SK-N-SH (cell line): ENCODE results near the gene WDFY2. TPM values are rescaled to one million over a fixed set of nuclear protein-coding genes. Genes with fewer than 3 reads are reported as not detected.

ENCODE experiments used
- CTCF ChIA-PET: fragments of 300-600, 350-600 bp; formaldehyde crosslinking; extraction: SDS; loops from one replicate; lab custom pipeline; 2021; lab: Yijun Ruan, JAX
- POLR2A ChIA-PET: fragments of 350-600 bp; sonication (Branson Sonifier 250); formaldehyde crosslinking; extraction: SDS; loops from one replicate; lab custom pipeline; 2020; ENCODE audit warnings: antibody characterized with exemption, inconsistent platforms; lab: Yijun Ruan, JAX
- DNase-seq: peaks from one replicate; pipeline ENCODE4 v3.0.0; 2012
- H2AFZ ChIP-seq: fragments of 200-600 bp; sonication (generic); 2 replicates; pipeline ENCODE4 v1.8.1; 2016; ENCODE audit warnings: antibody characterized with exemption, mild to moderate bottlenecking, low read depth
- H3F3A ChIP-seq: fragments of 200-600 bp; sonication (generic); replicated peaks from 2 replicates; pipeline ENCODE3; 2016; ENCODE audit warnings: antibody characterized with exemption, mild to moderate bottlenecking; ENCODE audit not compliant: insufficient read depth
- H3K27ac ChIP-seq, 2 experiments: fragments of 200-500 bp in 1 of 2; fragments of 200-600 bp in 1 of 2; sonication (Bioruptor generic) in 1 of 2; sonication (generic), shearing (Covaris generic) in 1 of 2; 2 replicates each; pipeline versions ENCODE4 v1.5.1 to v1.6.1; 2014 to 2016; ENCODE audit warnings: low read depth in 2 of 2, inconsistent platforms in 1 of 2, low read length in 1 of 2, mild to moderate bottlenecking in 1 of 2, mixed read lengths in 1 of 2
- H3K27me3 ChIP-seq: fragments of 200-600 bp; sonication (generic), shearing (Covaris generic); 2 replicates; pipeline ENCODE4 v1.6.1; 2016; ENCODE audit warnings: mixed run types; ENCODE audit not compliant: insufficient read depth
- H3K36me3 ChIP-seq, 2 experiments: fragments of 200-500 bp in 1 of 2; fragments of 200-600 bp in 1 of 2; sonication (Bioruptor generic) in 1 of 2; sonication (generic) in 1 of 2; replicated peaks in 1 of 2; 2 replicates each; pipeline versions ENCODE3 to v1.5.1; 2014 to 2016; ENCODE audit warnings: low read length in 1 of 2, mild to moderate bottlenecking in 1 of 2; ENCODE audit not compliant: insufficient read depth in 2 of 2, control insufficient read depth in 1 of 2
- H3K4me1 ChIP-seq, 2 experiments: fragments of 200-500 bp in 1 of 2; fragments of 200-600 bp in 1 of 2; sonication (Bioruptor generic) in 1 of 2; sonication (generic), shearing (Covaris generic) in 1 of 2; 2 replicates each; pipeline versions ENCODE4 v1.5.1 to v1.6.1; 2014 to 2016; ENCODE audit warnings: low read depth in 1 of 2, low read length in 1 of 2, mixed run types in 1 of 2; ENCODE audit not compliant: insufficient read depth in 2 of 2, control insufficient read depth in 1 of 2
- H3K4me2 ChIP-seq: fragments of 200-600 bp; sonication (generic), shearing (Covaris generic); 2 replicates; pipeline ENCODE4 v1.6.1; 2017; ENCODE audit warnings: mixed run types
- H3K4me3 ChIP-seq, 2 experiments: fragments of 200-500 bp in 1 of 2; fragments of 200-600 bp in 1 of 2; sonication (Bioruptor generic) in 1 of 2; sonication (generic), shearing (Covaris generic) in 1 of 2; 2 replicates each; pipeline versions ENCODE4 v1.5.1 to v1.8.1; 2014 to 2016; ENCODE audit warnings: low read depth in 2 of 2, inconsistent platforms in 1 of 2, low read length in 1 of 2, mild to moderate bottlenecking in 1 of 2, mixed read lengths in 1 of 2, moderate library complexity in 1 of 2
- H3K79me2 ChIP-seq: fragments of 200-600 bp; sonication (generic); 2 replicates; pipeline ENCODE4 v1.8.1; 2017; ENCODE audit warnings: mild to moderate bottlenecking; ENCODE audit not compliant: insufficient read depth
- H3K9ac ChIP-seq: fragments of 200-600 bp; sonication (generic); 2 replicates; pipeline ENCODE4 v1.6.1; 2017; ENCODE audit warnings: mixed run types
- H3K9me2 ChIP-seq: fragments of 200-600 bp; sonication (generic); 2 replicates; pipeline ENCODE4 v1.6.1; 2017; ENCODE audit warnings: mixed run types
- H3K9me3 ChIP-seq: fragments of 200-600 bp; sonication (generic); 2 replicates; pipeline ENCODE4 v1.6.1; 2017; ENCODE audit warnings: mixed run types, mild to moderate bottlenecking, moderate library complexity
- H4K20me1 ChIP-seq: fragments of 200-600 bp; sonication (generic); 2 replicates; pipeline ENCODE4 v1.6.1; 2017; ENCODE audit warnings: mild to moderate bottlenecking, mixed run types; ENCODE audit not compliant: insufficient read depth
- ELF1 ChIP-seq: IDR thresholded peaks from 2 replicates; pipeline ENCODE4 v1.4.0; 2012
- EP300 ChIP-seq, 2 experiments: IDR thresholded peaks; 2 replicates each; pipeline versions ENCODE4 v1.4.0 to v1.6.1; 2012; ENCODE audit warnings: borderline replicate concordance in 1 of 2, low read depth in 1 of 2, low read length in 1 of 2
- FOXJ3 ChIP-seq: sonication (generic); formaldehyde crosslinking; IDR thresholded peaks from 2 replicates; pipeline ENCODE4 v1.5.1; 2020; ENCODE audit warnings: mild to moderate bottlenecking, missing genetic modification reagents
- FOXM1 ChIP-seq: IDR thresholded peaks from 2 replicates; pipeline ENCODE4 v1.4.0; 2012; ENCODE audit warnings: low read depth, mild to moderate bottlenecking
- GATA2 ChIP-seq: sonication (generic); formaldehyde crosslinking; IDR thresholded peaks from 2 replicates; pipeline ENCODE4 v1.5.0; 2020; ENCODE audit warnings: mild to moderate bottlenecking, missing genetic modification reagents
- JUND ChIP-seq: IDR thresholded peaks from 2 replicates; pipeline ENCODE4 v1.4.0; 2012
- MEF2A ChIP-seq: IDR thresholded peaks from 2 replicates; pipeline ENCODE4 v1.4.0; 2012; ENCODE audit warnings: low read depth, borderline replicate concordance
- MXI1 ChIP-seq: IDR thresholded peaks from 2 replicates; pipeline ENCODE4 v1.6.1; 2012; ENCODE audit warnings: mild to moderate bottlenecking, low read depth, low read length, improper control_type of control experiment
- NFIC ChIP-seq: IDR thresholded peaks from 2 replicates; pipeline ENCODE4 v1.4.0; 2012; ENCODE audit warnings: borderline replicate concordance
- NRF1 ChIP-seq: IDR thresholded peaks from 2 replicates; pipeline ENCODE4 v1.6.1; 2012; ENCODE audit warnings: low read depth, mild to moderate bottlenecking, low read length
- POLR2AphosphoS5 ChIP-seq: IDR thresholded peaks from 2 replicates; pipeline ENCODE4 v1.6.1; 2012; ENCODE audit warnings: low read depth, low read length
- RFX5 ChIP-seq: IDR thresholded peaks from 2 replicates; pipeline ENCODE4 v1.6.1; 2012; ENCODE audit warnings: mild to moderate bottlenecking, improper control_type of control experiment, low read length
- RXRA ChIP-seq: IDR thresholded peaks from 2 replicates; pipeline ENCODE4 v1.4.0; 2012; ENCODE audit warnings: low read depth, mild to moderate bottlenecking, borderline replicate concordance
- TAF1 ChIP-seq: IDR thresholded peaks from 2 replicates; pipeline ENCODE4 v1.6.1; 2012; ENCODE audit warnings: low read depth, mild to moderate bottlenecking, low read length, moderate library complexity, borderline replicate concordance
- TEAD4 ChIP-seq: IDR thresholded peaks from 2 replicates; pipeline ENCODE4 v1.4.0; 2012; ENCODE audit warnings: mild to moderate bottlenecking, borderline replicate concordance; ENCODE audit not compliant: insufficient read depth
- USF1 ChIP-seq: IDR thresholded peaks from 2 replicates; pipeline ENCODE4 v1.4.0; 2012; ENCODE audit warnings: low read depth, borderline replicate concordance
- USF2 ChIP-seq: fragments of 150-350 bp; IDR thresholded peaks from 2 replicates; pipeline ENCODE4 v1.6.1; 2017; ENCODE audit warnings: antibody characterized with exemption, low read length, low read depth, borderline replicate concordance
- YY1 ChIP-seq: IDR thresholded peaks from 2 replicates; pipeline ENCODE4 v1.4.0; 2012; ENCODE audit warnings: low read depth, mild to moderate bottlenecking
- WGBS: methylation state at CpG from one replicate; pipeline ENCODE4 v1.1.6; 2017; ENCODE audit warnings: low lambda C conversion rate; 5-methylcytosine and 5-hydroxymethylcytosine counted together
- polyA plus RNA-seq, 3 experiments: library from polyadenylated mRNA; depleted of rRNA; stranded (reverse); fragments of >200 nt; gene quantifications; 2 replicates each; pipeline ENCODE4 v1.2.3, GENCODE V29; 2012

The WDFY2 gene
- polyA plus RNA-seq, 1 of the 3 experiments (the other 2 are of a cell fraction), result 4.1 TPM

GRCh38 chr13:51600703-51601102, 16.4 kb downstream of the WDFY2 start:
- Histone ChIP-seq H3K4me3 (no peak overlapping the region), H3K9me2 (no peaks in the 10 kb centered on the region), H3K9ac (no peak overlapping the region), H3F3A (no peaks in the 10 kb centered on the region), H3K36me3 (no peaks in the 10 kb centered on the region), H3K79me2 (peaks cover 79% of the 10 kb centered on the region), H3K27ac (no peak overlapping the region), H3K27me3 (no peaks in the 10 kb centered on the region), H3K4me2 (no peak overlapping the region), H2AFZ (no peak overlapping the region), H4K20me1 (0 out of 2 replicates have a peak, but pooled peaks cover 5% of the 10 kb centered on the region), H3K9me3 (no peaks in the 10 kb centered on the region), H3K4me1 (peaks cover 3 to 10% of the 10 kb centered on the region in 2 experiments; a peak in 2 of 4 replicates)
- 93% methylated on average over 3 of the region's 3 CpGs for WGBS
- ChIA-PET CTCF (interaction anchor here (1.6 kb wide), 1 partner anchor 16 kb away, joined by 3 read pairs; no protein-coding TSS in a partner anchor), POLR2A (no interaction called here)
- TF ChIP-seq EP300 (IDR thresholded peaks at IDR 0.05; ENCODE audit: borderline replicate concordance in 1 of 2, low read depth in 1 of 2, low read length in 1 of 2) (no peak), FOXJ3 (CRISPR knock-in tag) (no peak), RFX5 (no peak), NFIC (no peak), GATA2 (CRISPR knock-in tag) (no peak), MXI1 (no peak), RXRA (no peak), ELF1 (no peak), JUND (no peak), TAF1 (no peak), NRF1 (no peak)
- DNase-seq, result no peak

- Histone ChIP-seq H3K9me3 (no peaks in the 10 kb centered on the region), H3K4me3 (no peak overlapping the region), H2AFZ (no peak overlapping the region), H3K27ac (no peak overlapping the region), H3K9me2 (no peaks in the 10 kb centered on the region), H4K20me1 (0 out of 2 replicates have a peak, but pooled peaks cover 5% of the 10 kb centered on the region), H3K9ac (no peak overlapping the region), H3K27me3 (no peaks in the 10 kb centered on the region), H3F3A (peaks cover under 1% of the 10 kb centered on the region), H3K4me1 (peaks cover 3 to 8% of the 10 kb centered on the region in 2 experiments; a peak in 2 of 4 replicates), H3K4me2 (no peak overlapping the region), H3K79me2 (peaks cover 77% of the 10 kb centered on the region), H3K36me3 (no peaks in the 10 kb centered on the region)
- CTCF ChIA-PET, result interaction anchor here (0.6 kb wide), 1 partner anchor 16 kb away, joined by 3 read pairs; no protein-coding TSS in a partner anchor
- no peak for DNase-seq
- POLR2A ChIA-PET, result no interaction called here
- TF ChIP-seq USF2 (no peak), MXI1 (no peak), RXRA (no peak), POLR2AphosphoS5 (no peak), YY1 (no peak), GATA2 (CRISPR knock-in tag) (no peak), USF1 (no peak), FOXM1 (no peak), TEAD4 (no peak), EP300 (IDR thresholded peaks at IDR 0.05; ENCODE audit: borderline replicate concordance in 1 of 2, low read depth in 1 of 2, low read length in 1 of 2) (no peak), MEF2A (no peak), FOXJ3 (CRISPR knock-in tag) (no peak)
- WGBS, result 95% methylated on average over 8 of the region's 8 CpGs
Measured at GRCh38 chr13:51601601-51602565, 17.6 kb downstream of the WDFY2 start.
